Spleen (tissue), 11 donors: ENCODE results near the gene FBXW8. TPM values are rescaled to one million over a fixed set of nuclear protein-coding genes. Genes with fewer than 3 reads are reported as not detected.

Source experiments
- DNase-seq: peaks from one replicate; pipeline ENCODE4 v3.0.0-alpha.2; 2020
- H3K27ac ChIP-seq, 8 donors: fragments of 200-600 bp; sonication (generic) in 7 of 8; 1 replicate in 4 of 8; 2 replicates in 4 of 8; pipeline versions ENCODE4 v1.5.0 to v1.8.0; 2016 to 2021; ENCODE audit warnings: inconsistent platforms in 4 of 8, mild to moderate bottlenecking in 4 of 8, moderate library complexity in 1 of 8
- H3K27me3 ChIP-seq, 7 donors: fragments of 200-600 bp; sonication (generic) in 6 of 7; replicated peaks in 1 of 7; 1 replicate in 4 of 7; 2 replicates in 3 of 7; pipeline versions ENCODE4 v1.5.0 to v1.8.0; 2016 to 2021; ENCODE audit warnings: inconsistent platforms in 3 of 7, mild to moderate bottlenecking in 1 of 7
- H3K36me3 ChIP-seq, 6 donors: fragments of 200-600 bp; sonication (generic) in 5 of 6; 1 replicate in 4 of 6; 2 replicates in 2 of 6; pipeline versions ENCODE4 v1.5.0 to v1.8.0; 2016 to 2021; ENCODE audit warnings: inconsistent platforms in 2 of 6
- H3K4me1 ChIP-seq, 6 donors: fragments of 200-600 bp; sonication (generic) in 5 of 6; 1 replicate in 3 of 6; 2 replicates in 3 of 6; pipeline versions ENCODE4 v1.5.0 to v1.8.0; 2016 to 2021; ENCODE audit warnings: inconsistent platforms in 3 of 6
- H3K4me3 ChIP-seq, 8 donors: fragments of 200-600 bp; sonication (generic) in 7 of 8; 1 replicate in 4 of 8; 2 replicates in 4 of 8; pipeline versions ENCODE4 v1.5.0 to v1.8.0; 2016 to 2021; ENCODE audit warnings: inconsistent platforms in 4 of 8, mild to moderate bottlenecking in 4 of 8, moderate library complexity in 2 of 8
- H3K9me3 ChIP-seq, 8 donors: fragments of 200-600 bp; sonication (generic) in 7 of 8; 1 replicate in 4 of 8; 2 replicates in 4 of 8; pipeline versions ENCODE4 v1.5.0 to v1.8.0; 2016 to 2021; ENCODE audit warnings: inconsistent platforms in 4 of 8
- CTCF ChIP-seq, 11 experiments: fragments of 200-600 bp in 7 of 11; fragments of 450-650 bp in 4 of 11; sonication (generic) in 4 of 11; IDR thresholded peaks in 8 of 11; conservative IDR thresholded peaks in 3 of 11; 1 replicate in 7 of 11; 2 replicates in 4 of 11; pipeline versions ENCODE4 v1.4.0 to v1.8.0; 2016 to 2021; ENCODE audit warnings: antibody characterized with exemption in 11 of 11, inconsistent platforms in 4 of 11, mild to moderate bottlenecking in 1 of 11
- POLR2A ChIP-seq, 3 donors: fragments of 450-650 bp; IDR thresholded peaks; one replicate each; pipeline ENCODE4 v1.5.1; 2017; ENCODE audit warnings: antibody characterized with exemption in 3 of 3, mild to moderate bottlenecking in 1 of 3
- POLR2AphosphoS5 ChIP-seq, 3 donors: sonication (generic); formaldehyde crosslinking; IDR thresholded peaks; one replicate each; pipeline ENCODE4 v1.5.1; 2017; ENCODE audit warnings: antibody characterized with exemption in 3 of 3
- WGBS, 5 donors: extraction: QIAGEN DNeasy Blood & Tissue Kit in 3 of 5; methylation state at CpG; one replicate each; pipeline versions ENCODE4 v1.1.5 to v1.1.7; 2013 to 2018; 5-methylcytosine and 5-hydroxymethylcytosine counted together
- intact Hi-C: fragments of 100-400 bp; cut with DNase I; formaldehyde crosslinking; loops from one replicate; pipeline ENCODE4 v1.15.0; 2023; ENCODE audit warnings: low total_unique reads
- polyA plus RNA-seq, 3 donors: library from polyadenylated mRNA; stranded (reverse); fragments of 200-250 nt; gene quantifications; one replicate each; pipeline ENCODE4 v1.2.1, GENCODE V29; 2013
- total RNA-seq, 7 donors: library from RNA; depleted of rRNA in 3 of 7; stranded (reverse); fragments of >200 nt in 3 of 7; fragmentation: NEBNext Ultra II Directional in 4 of 7; extraction: Animal tissue kit (Norgen Biotek cat#: 25700) in 4 of 7; gene quantifications; one replicate each; pipeline versions ENCODE4 v1.1.0 to v1.2.1, GENCODE V29; 2016 to 2021
- donor health status: healthy with polysubstance abuse.
- donor health status: DM: no; HTN: no; CAD: no; lungs with moderate emphysema.
- donor health status: DM: no; HTN: no; CAD: no.
- donor health status: Bipolar disorder and iron deficiency.
- donor health status: healthy.
- donor health status: DM: no; HTN: no; CAD: no.
- donor health status: DM: yes; HTN: yes; CAD: no.

FBXW8 gene
- total and polyA plus RNA-seq, 10 donors = 2.2 to 17.3 (median 11.8) TPM

- no peak overlapping the region for H3K27ac ChIP-seq
- no peaks in the 10 kb centered on the region for H3K9me3 ChIP-seq
- intact Hi-C loops = no loop called here
- H3K4me3 ChIP-seq = no peak overlapping the region
- H3K4me1 ChIP-seq = no peaks in the 10 kb centered on the region
- no peak for DNase-seq
- H3K27me3 ChIP-seq = no peaks in the 10 kb centered on the region
- TF ChIP-seq POLR2A (IDR thresholded peaks at IDR 0.05) = no peak
- no peak for TF ChIP-seq CTCF (IDR thresholded peaks at IDR 0.05 in 8 of 11, conservative IDR thresholded peaks at IDR 0.05 in 3 of 11)
- TF ChIP-seq POLR2AphosphoS5 (IDR thresholded peaks at IDR 0.05) = no peak
- peaks cover 0 to 80% (median 26%) of the 10 kb centered on the region in 6 donors for H3K36me3 ChIP-seq
These were observed 79.6 kb downstream of the FBXW8 start for GRCh38 chr12:116990329-116990728.

GRCh38 chr12:116990971-116991966, 80.5 kb downstream of the FBXW8 start:
- H3K27ac ChIP-seq = no peak overlapping the region
- no peak for DNase-seq
- TF ChIP-seq CTCF (IDR thresholded peaks at IDR 0.05 in 8 of 11, conservative IDR thresholded peaks at IDR 0.05 in 3 of 11) (no peak), POLR2AphosphoS5 (IDR thresholded peaks at IDR 0.05) (no peak), POLR2A (IDR thresholded peaks at IDR 0.05) (no peak)

GRCh38 chr12:116996093-116996492, 85.3 kb downstream of the FBXW8 start:
- DNase-seq = no peak
- H3K27me3 ChIP-seq = no peaks in the 10 kb centered on the region
- no peaks in the 10 kb centered on the region for H3K4me1 ChIP-seq
- H3K4me3 ChIP-seq = no peak overlapping the region
- H3K27ac ChIP-seq = no peak overlapping the region
- 91 to 96% (median 93%) methylated on average over 13 of the region's 13 CpGs for WGBS, 5 donors
- intact Hi-C loops = no loop called here
- H3K36me3 ChIP-seq = peaks cover 0 to 74% (median 10%) of the 10 kb centered on the region in 6 donors
- H3K9me3 ChIP-seq = no peaks in the 10 kb centered on the region
- TF ChIP-seq POLR2AphosphoS5 (IDR thresholded peaks at IDR 0.05) (no peak), CTCF (IDR thresholded peaks at IDR 0.05 in 8 of 11, conservative IDR thresholded peaks at IDR 0.05 in 3 of 11) (no peak), POLR2A (IDR thresholded peaks at IDR 0.05) (no peak)

More at GRCh38 chr12:116990971-116991966, 80.5 kb downstream of the FBXW8 start:
- peaks cover 0 to 80% (median 28%) of the 10 kb centered on the region in 6 donors for H3K36me3 ChIP-seq
- intact Hi-C loops = no loop called here
- 93 to 99% (median 95%) methylated on average over 7 of the region's 7 CpGs for WGBS, 5 donors
- H3K4me3 ChIP-seq = no peak overlapping the region
- H3K27me3 ChIP-seq = no peaks in the 10 kb centered on the region
- H3K4me1 ChIP-seq = no peaks in the 10 kb centered on the region
- no peaks in the 10 kb centered on the region for H3K9me3 ChIP-seq

GRCh38 chr12:116996621-116997020, 85.9 kb downstream of the FBXW8 start:
- TF ChIP-seq POLR2A (IDR thresholded peaks at IDR 0.05) (no peak), POLR2AphosphoS5 (IDR thresholded peaks at IDR 0.05) (no peak), CTCF (IDR thresholded peaks at IDR 0.05 in 8 of 11, conservative IDR thresholded peaks at IDR 0.05 in 3 of 11) (no peak)
- no peak for DNase-seq
- Histone ChIP-seq H3K4me1 (no peaks in the 10 kb centered on the region), H3K27me3 (no peaks in the 10 kb centered on the region), H3K36me3 (peaks cover 0 to 74% (median 8%) of the 10 kb centered on the region in 6 donors), H3K9me3 (no peaks in the 10 kb centered on the region), H3K27ac (no peak overlapping the region), H3K4me3 (no peak overlapping the region)
- intact Hi-C loops = no loop called here
- WGBS, 5 donors = 91 to 95% (median 95%) methylated on average over 8 of the region's 8 CpGs
